Measurements from ENCODE around the gene OTOG. TPM values are rescaled to one million over a fixed set of nuclear protein-coding genes. Genes with fewer than 3 reads are reported as not detected.

OTOG gene, protein sequence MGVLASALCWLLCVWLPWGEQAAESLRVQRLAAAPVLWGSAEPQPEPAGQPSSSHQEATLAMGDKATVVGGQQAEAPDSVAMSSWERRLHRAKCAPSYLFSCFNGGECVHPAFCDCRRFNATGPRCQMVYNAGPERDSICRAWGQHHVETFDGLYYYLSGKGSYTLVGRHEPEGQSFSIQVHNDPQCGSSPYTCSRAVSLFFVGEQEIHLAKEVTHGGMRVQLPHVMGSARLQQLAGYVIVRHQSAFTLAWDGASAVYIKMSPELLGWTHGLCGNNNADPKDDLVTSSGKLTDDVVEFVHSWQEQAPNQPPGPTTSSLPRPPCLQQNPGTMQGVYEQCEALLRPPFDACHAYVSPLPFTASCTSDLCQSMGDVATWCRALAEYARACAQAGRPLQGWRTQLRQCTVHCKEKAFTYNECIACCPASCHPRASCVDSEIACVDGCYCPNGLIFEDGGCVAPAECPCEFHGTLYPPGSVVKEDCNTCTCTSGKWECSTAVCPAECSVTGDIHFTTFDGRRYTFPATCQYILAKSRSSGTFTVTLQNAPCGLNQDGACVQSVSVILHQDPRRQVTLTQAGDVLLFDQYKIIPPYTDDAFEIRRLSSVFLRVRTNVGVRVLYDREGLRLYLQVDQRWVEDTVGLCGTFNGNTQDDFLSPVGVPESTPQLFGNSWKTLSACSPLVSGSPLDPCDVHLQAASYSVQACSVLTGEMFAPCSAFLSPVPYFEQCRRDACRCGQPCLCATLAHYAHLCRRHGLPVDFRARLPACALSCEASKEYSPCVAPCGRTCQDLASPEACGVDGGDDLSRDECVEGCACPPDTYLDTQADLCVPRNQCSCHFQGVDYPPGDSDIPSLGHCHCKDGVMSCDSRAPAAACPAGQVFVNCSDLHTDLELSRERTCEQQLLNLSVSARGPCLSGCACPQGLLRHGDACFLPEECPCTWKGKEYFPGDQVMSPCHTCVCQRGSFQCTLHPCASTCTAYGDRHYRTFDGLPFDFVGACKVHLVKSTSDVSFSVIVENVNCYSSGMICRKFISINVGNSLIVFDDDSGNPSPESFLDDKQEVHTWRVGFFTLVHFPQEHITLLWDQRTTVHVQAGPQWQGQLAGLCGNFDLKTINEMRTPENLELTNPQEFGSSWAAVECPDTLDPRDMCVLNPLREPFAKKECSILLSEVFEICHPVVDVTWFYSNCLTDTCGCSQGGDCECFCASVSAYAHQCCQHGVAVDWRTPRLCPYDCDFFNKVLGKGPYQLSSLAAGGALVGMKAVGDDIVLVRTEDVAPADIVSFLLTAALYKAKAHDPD (N-terminal part only)
- not detected for total RNA-seq
- not detected for polyA plus RNA-seq

DNA sequence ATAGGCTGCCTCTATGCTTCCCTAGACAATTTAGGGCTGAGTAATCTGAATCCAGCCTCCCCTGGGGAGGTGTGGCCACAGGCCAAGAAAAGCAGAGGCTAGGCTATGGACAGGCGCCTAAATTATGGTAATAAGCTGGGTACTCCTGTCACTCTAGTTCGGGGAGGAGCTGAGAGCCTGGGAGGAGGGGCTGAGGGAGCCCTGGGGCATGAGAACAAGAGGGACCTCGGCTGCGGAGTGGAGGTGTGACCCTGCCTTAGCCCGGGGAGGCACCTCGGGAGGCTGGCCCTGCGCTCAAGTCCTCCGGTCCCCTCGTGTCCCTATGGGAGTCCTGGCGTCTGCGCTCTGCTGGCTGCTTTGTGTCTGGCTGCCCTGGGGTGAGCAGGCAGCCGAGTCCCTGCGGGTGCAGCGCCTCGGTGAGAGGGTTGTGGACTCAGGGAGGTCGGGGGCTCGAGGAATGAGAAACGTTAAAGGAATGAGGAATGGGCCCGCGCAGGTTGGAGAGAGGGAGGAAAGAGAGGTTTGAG, at the start of gene OTOG:
OTOG (plus strand) TSS at position 209 of the 527 bp plus-strand sequence; CDS start at position 323, 114 bp downstream.
- no peaks in the 10 kb centered on the region for H3K27me3 ChIP-seq (ENCODE audit: insufficient read depth, low read length)
- H3K9me3 Mint-ChIP-seq: peaks cover 0 to 1% (median 0%) of the 10 kb centered on the region in 8 donors
- intact Hi-C loops (cut with micrococcal nuclease): no loop called here
- H3K36me3 Mint-ChIP-seq: no peaks in the 10 kb centered on the region
- H3K4me3 Mint-ChIP-seq: no peak within 1 kb of the TSS
- no peak within 1 kb of the TSS for H3K4me3 ChIP-seq (ENCODE audit: low read length in 2 of 2)
- DNase-seq: no peak
- peaks cover 1 to 4% (median 3%) of the 10 kb centered on the region in 4 donors for H3K4me1 Mint-ChIP-seq
- H3K27ac Mint-ChIP-seq: no peak within 1 kb of the TSS
- CTCF ChIA-PET (ENCODE audit: partially characterized antibody): interaction anchor here (1.7 kb wide), 1 partner anchor 52 kb away, joined by 3 read pairs; no protein-coding TSS in a partner anchor
- POLR2A ChIA-PET (ENCODE audit: partially characterized antibody): no interaction called here
- H3K27ac ChIP-seq (ENCODE audit: low read depth, low read length): no peak within 1 kb of the TSS
- H3K9me3 ChIP-seq (ENCODE audit: control insufficient read depth in 1 of 2, low read length in 2 of 2): no peaks in the 10 kb centered on the region
- H3K27me3 Mint-ChIP-seq: peaks cover 19 to 28% of the 10 kb centered on the region in 2 donors
- no peaks in the 10 kb centered on the region for H3K4me1 ChIP-seq (ENCODE audit: insufficient read depth, low read length)
- H3K36me3 ChIP-seq (ENCODE audit: insufficient read depth, low read length): no peaks in the 10 kb centered on the region

DNA sequence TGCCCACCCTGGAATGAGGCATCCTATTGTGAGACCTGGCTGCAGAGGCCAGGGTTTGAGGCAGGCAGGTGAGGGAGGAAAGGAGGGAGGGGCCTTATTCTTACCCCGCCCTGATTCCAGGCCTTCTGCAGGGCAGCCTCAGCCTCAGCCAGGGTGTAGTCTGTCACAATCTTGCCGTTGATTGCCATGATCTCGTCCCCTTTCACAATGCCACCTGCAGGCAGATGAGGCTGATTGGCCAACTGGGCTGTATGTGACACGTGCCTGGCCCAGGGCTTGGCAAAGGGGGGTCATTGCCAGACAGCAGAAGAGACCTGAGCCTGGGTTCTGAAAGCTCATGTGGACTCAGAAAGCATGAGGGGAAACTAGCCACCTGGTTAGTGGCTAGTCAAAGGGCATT, 49.0 kb upstream of the OTOG start:
- no peaks in the 10 kb centered on the region for H3K9me3 Mint-ChIP-seq
- no peak overlapping the region for H3K4me3 Mint-ChIP-seq
- intact Hi-C loops (cut with micrococcal nuclease): no loop called here
- Histone ChIP-seq H3K36me3 (ENCODE audit: insufficient read depth, low read length) (no peaks in the 10 kb centered on the region), H3K4me3 (ENCODE audit: low read length in 2 of 2) (no peak overlapping the region), H3K4me1 (ENCODE audit: insufficient read depth, low read length) (no peaks in the 10 kb centered on the region), H3K27ac (ENCODE audit: low read depth, low read length) (no peak overlapping the region), H3K9me3 (ENCODE audit: control insufficient read depth in 1 of 2, low read length in 2 of 2) (no peaks in the 10 kb centered on the region), H3K27me3 (ENCODE audit: insufficient read depth, low read length) (no peaks in the 10 kb centered on the region)
- no peak overlapping the region for H3K27ac Mint-ChIP-seq
- H3K4me1 Mint-ChIP-seq: no peaks in the 10 kb centered on the region
- H3K36me3 Mint-ChIP-seq: no peaks in the 10 kb centered on the region
- ChIA-PET CTCF (ENCODE audit: partially characterized antibody) (interaction anchor here (0.8 to 3.0 kb wide), 2 partner anchors 9 to 268 kb away, joined by 4 to 12 read pairs; no protein-coding TSS in a partner anchor), POLR2A (ENCODE audit: partially characterized antibody) (no interaction called here)
- peaks cover 0 to 1% of the 10 kb centered on the region in 2 donors for H3K27me3 Mint-ChIP-seq
- no peak for DNase-seq

DNA sequence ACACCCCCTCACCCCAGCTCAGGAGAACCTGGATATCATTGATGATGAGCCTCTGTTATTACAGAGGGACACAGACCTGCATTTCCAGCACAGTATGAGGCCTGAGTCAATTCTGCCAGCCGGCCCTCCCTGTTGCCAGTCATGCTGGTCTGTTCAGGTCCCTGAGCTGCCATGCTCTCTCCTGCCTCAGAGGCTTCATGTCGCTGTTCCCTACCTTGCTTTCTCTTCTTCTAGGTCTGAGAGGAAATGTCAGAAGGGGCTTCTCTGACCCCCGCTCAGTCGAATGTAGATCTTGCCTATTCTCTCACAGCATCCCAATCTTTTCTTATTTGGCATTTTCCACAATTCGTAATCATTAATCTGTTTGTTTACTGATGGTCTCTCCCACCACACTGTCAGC, 48.6 kb upstream of the OTOG start:
- Histone ChIP-seq H3K27ac (ENCODE audit: low read depth, low read length) (no peak overlapping the region), H3K4me1 (ENCODE audit: insufficient read depth, low read length) (no peaks in the 10 kb centered on the region), H3K9me3 (ENCODE audit: control insufficient read depth in 1 of 2, low read length in 2 of 2) (no peaks in the 10 kb centered on the region), H3K4me3 (ENCODE audit: low read length in 2 of 2) (no peak overlapping the region), H3K36me3 (ENCODE audit: insufficient read depth, low read length) (no peaks in the 10 kb centered on the region), H3K27me3 (ENCODE audit: insufficient read depth, low read length) (no peaks in the 10 kb centered on the region)
- intact Hi-C loops (cut with micrococcal nuclease): no loop called here
- no peaks in the 10 kb centered on the region for H3K4me1 Mint-ChIP-seq
- no peak overlapping the region for H3K4me3 Mint-ChIP-seq
- H3K27ac Mint-ChIP-seq: peak overlapping the region in 2 of 7 donors; percentile 62 to 74
- no peaks in the 10 kb centered on the region for H3K36me3 Mint-ChIP-seq
- POLR2A ChIA-PET (ENCODE audit: partially characterized antibody): no interaction called here
- DNase-seq: no peak
- CTCF ChIA-PET (ENCODE audit: partially characterized antibody): interaction anchor here (0.5 to 3.0 kb wide), 3 partner anchors 10 to 743 kb away, joined by 3 to 12 read pairs (median 4); no protein-coding TSS in a partner anchor
- no peaks in the 10 kb centered on the region for H3K9me3 Mint-ChIP-seq
- peaks cover 0 to 1% of the 10 kb centered on the region in 2 donors for H3K27me3 Mint-ChIP-seq

DNA sequence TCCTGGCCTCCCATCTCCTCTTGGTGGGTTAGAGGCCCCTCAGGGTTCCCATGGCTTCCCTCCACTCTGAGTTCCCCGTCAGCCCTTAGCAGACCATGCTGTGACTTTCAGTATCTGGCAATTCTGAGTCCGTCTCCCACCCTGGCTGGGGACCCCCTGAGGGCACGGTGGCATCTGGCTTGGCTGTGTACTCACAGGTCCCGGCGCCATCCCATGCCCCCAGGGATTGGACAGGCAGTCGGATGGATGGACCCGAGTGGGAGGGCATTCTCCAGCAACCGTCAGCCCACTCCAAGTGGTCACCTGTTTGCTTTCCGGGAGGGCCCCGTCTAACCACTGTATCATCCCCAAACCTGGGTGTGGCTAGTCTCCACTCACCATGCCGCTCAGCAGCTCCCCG, 46.4 kb upstream of the OTOG start:
- intact Hi-C loops (cut with micrococcal nuclease): loop anchor here (5.0 to 10.0 kb wide), 2 partner anchors 563 to 716 kb away; no protein-coding TSS in a partner anchor
- H3K9me3 Mint-ChIP-seq: no peaks in the 10 kb centered on the region

DNA sequence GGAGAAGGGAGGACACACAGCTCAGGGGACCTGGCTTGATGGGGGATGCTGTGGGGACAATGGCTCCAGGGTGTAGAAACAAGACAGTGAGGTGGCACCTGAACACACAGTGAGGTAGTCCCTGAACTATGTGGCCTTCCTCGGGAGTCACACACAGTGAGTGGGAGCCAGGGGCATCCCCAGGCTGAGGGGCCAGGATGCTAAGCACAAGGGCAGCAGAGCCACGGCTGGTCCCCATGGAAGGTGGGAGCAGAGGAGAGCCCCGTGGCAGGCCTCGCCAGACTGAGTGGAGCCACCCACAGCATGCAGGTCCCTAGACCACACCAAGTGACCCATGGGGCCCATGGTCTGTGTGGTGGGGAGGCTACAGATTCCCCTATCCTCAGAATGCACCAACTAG, 44.4 kb upstream of the OTOG start:
- Mint-ChIP-seq H3K9me3 (no peaks in the 10 kb centered on the region), H3K4me3 (no peak overlapping the region), H3K36me3 (no peaks in the 10 kb centered on the region), H3K4me1 (peaks cover 0 to 2% (median 0%) of the 10 kb centered on the region in 4 donors), H3K27ac (peak overlapping the region in 1 of 7 donors; percentile 22), H3K27me3 (peaks cover 0 to 2% of the 10 kb centered on the region in 2 donors)
- Histone ChIP-seq H3K27ac (ENCODE audit: low read depth, low read length) (no peak overlapping the region), H3K27me3 (ENCODE audit: insufficient read depth, low read length) (no peaks in the 10 kb centered on the region), H3K4me1 (ENCODE audit: insufficient read depth, low read length) (no peaks in the 10 kb centered on the region), H3K36me3 (ENCODE audit: insufficient read depth, low read length) (no peaks in the 10 kb centered on the region), H3K4me3 (ENCODE audit: low read length in 2 of 2) (no peak overlapping the region), H3K9me3 (ENCODE audit: control insufficient read depth in 1 of 2, low read length in 2 of 2) (no peaks in the 10 kb centered on the region)
- DNase-seq: no peak
- ChIA-PET CTCF (ENCODE audit: partially characterized antibody) (interaction anchor here (1.0 to 1.6 kb wide), 8 partner anchors 9 to 272 kb away, joined by 3 to 7 read pairs (median 3); no protein-coding TSS in a partner anchor), POLR2A (ENCODE audit: partially characterized antibody) (no interaction called here)
- intact Hi-C loops (cut with micrococcal nuclease): loop anchor here (5.0 to 10.0 kb wide), 2 partner anchors 565 to 718 kb away; no protein-coding TSS in a partner anchor

More for the DNA sequence above, 46.4 kb upstream of the OTOG start:
- H3K36me3 Mint-ChIP-seq: no peaks in the 10 kb centered on the region
- H3K4me3 ChIP-seq (ENCODE audit: low read length in 2 of 2): no peak overlapping the region
- H3K36me3 ChIP-seq (ENCODE audit: insufficient read depth, low read length): no peaks in the 10 kb centered on the region
- H3K27me3 ChIP-seq (ENCODE audit: insufficient read depth, low read length): no peaks in the 10 kb centered on the region
- POLR2A ChIA-PET (ENCODE audit: partially characterized antibody): no interaction called here
- no peaks in the 10 kb centered on the region for H3K9me3 ChIP-seq (ENCODE audit: control insufficient read depth in 1 of 2, low read length in 2 of 2)
- no peak overlapping the region for H3K27ac ChIP-seq (ENCODE audit: low read depth, low read length)
- no peak overlapping the region for H3K4me3 Mint-ChIP-seq
- no peak overlapping the region for H3K27ac Mint-ChIP-seq
- CTCF ChIA-PET (ENCODE audit: partially characterized antibody): interaction anchor here (0.7 to 3.0 kb wide), 4 partner anchors 8 to 271 kb away, joined by 3 to 12 read pairs (median 4); no protein-coding TSS in a partner anchor
- peaks cover 0 to 2% (median 0%) of the 10 kb centered on the region in 4 donors for H3K4me1 Mint-ChIP-seq
- peaks cover 1 to 2% of the 10 kb centered on the region in 2 donors for H3K27me3 Mint-ChIP-seq
- H3K4me1 ChIP-seq (ENCODE audit: insufficient read depth, low read length): no peaks in the 10 kb centered on the region
- DNase-seq: no peak

DNA sequence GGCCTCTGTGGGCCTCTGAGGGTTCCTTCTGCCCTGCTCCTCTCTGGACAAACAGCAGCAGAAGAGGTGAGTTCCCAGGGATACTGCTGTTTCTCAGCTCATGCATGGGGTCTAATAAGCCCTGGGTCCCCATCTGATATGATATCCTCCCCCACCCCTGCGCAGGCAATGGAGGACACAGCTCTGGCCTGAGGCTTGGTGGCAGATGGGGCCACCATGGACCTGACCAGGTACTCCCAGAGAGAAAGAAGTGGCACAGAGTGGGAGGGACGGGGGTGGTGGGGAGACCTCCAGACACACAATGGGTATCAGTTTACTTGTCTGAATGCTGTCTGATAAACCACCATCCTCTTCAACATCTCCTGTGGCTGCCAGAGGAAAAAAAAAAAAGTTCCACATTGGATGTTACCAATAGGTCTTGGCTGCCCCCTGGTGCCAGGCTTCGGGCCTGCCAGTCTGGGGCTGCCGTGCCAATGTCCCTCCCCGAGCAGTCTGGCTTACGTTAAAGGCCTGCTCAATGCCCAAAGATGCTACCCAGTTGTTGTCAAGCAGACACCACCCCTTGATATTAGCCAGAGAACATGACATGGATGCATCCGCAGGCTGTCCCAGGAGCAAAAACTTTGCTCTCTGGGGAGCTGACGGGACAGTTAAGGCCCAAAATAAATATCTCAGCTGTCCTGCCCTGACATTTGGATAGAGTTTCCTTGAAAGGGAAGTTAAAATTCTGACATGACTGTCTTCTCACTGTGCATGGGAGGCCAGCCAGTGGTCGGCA, 42.5 kb upstream of the OTOG start:
- DNase-seq: peak; percentile 64 to 73 (median 71)
- Histone ChIP-seq H3K4me3 (ENCODE audit: low read length in 2 of 2) (no peak overlapping the region), H3K36me3 (ENCODE audit: insufficient read depth, low read length) (no peaks in the 10 kb centered on the region), H3K4me1 (ENCODE audit: insufficient read depth, low read length) (no peaks in the 10 kb centered on the region), H3K27me3 (ENCODE audit: insufficient read depth, low read length) (no peaks in the 10 kb centered on the region), H3K27ac (ENCODE audit: low read depth, low read length) (no peak overlapping the region), H3K9me3 (ENCODE audit: control insufficient read depth in 1 of 2, low read length in 2 of 2) (no peaks in the 10 kb centered on the region)
- Mint-ChIP-seq H3K27ac (peak overlapping the region in 1 of 7 donors; percentile 47), H3K4me1 (peaks cover 0 to 2% (median 0%) of the 10 kb centered on the region in 4 donors), H3K36me3 (no peaks in the 10 kb centered on the region), H3K27me3 (peaks cover 3 to 6% of the 10 kb centered on the region in 2 donors), H3K9me3 (no peaks in the 10 kb centered on the region), H3K4me3 (no peak overlapping the region)
- POLR2A ChIA-PET (ENCODE audit: partially characterized antibody): no interaction called here
- intact Hi-C loops (cut with micrococcal nuclease): loop anchor here (1.0 to 10.0 kb wide), 5 partner anchors 115 to 720 kb away; no protein-coding TSS in a partner anchor
- CTCF ChIA-PET (ENCODE audit: partially characterized antibody): interaction anchor here (0.7 to 6.7 kb wide), 11 partner anchors 9 to 719 kb away, joined by 3 to 98 read pairs (median 6); partner anchors contain the start of gene KCNJ11

Data from CD4-positive, alpha-beta memory T cell (primary cell).